Prostate gland (tissue), 2 donors: ENCODE measurements around the gene SULT4A1.

Experiments used
- CTCF ChIP-seq, 4 experiments: fragments of 200-600 bp in 2 of 4; fragments of 450-650 bp in 2 of 4; sonication (generic) in 2 of 4; IDR thresholded peaks; 1 replicate in 3 of 4; 2 replicates in 1 of 4; pipeline ENCODE4 v1.5.1; 2016 to 2019; ENCODE audit warnings: antibody characterized with exemption in 4 of 4, mild to moderate bottlenecking in 2 of 4, moderate library complexity in 2 of 4
- POLR2A ChIP-seq: fragments of 450-650 bp; IDR thresholded peaks from one replicate; pipeline ENCODE4 v1.6.1; 2016; ENCODE audit warnings: antibody characterized with exemption, mild to moderate bottlenecking
- POLR2AphosphoS5 ChIP-seq: sonication (generic); formaldehyde crosslinking; IDR thresholded peaks from one replicate; pipeline ENCODE4 v1.6.1; 2017; ENCODE audit warnings: antibody characterized with exemption

GRCh38 chr22:43886231-43886630 is 23.9 kb upstream of the SULT4A1 start:
- TF ChIP-seq POLR2A (no peak), CTCF (IDR thresholded peaks at IDR 0.05) (no peak), POLR2AphosphoS5 (no peak)
